GM15510 (cell line): ENCODE measurements around the gene FOXD3.

Experiments
- POLR2A ChIP-seq: IDR thresholded peaks from 3 replicates; pipeline ENCODE4 v1.6.1; 2011; ENCODE audit warnings: borderline replicate concordance; ENCODE audit not compliant: insufficient read length; ENCODE audit errors: extremely low read depth

FOXD3 gene

DNA sequence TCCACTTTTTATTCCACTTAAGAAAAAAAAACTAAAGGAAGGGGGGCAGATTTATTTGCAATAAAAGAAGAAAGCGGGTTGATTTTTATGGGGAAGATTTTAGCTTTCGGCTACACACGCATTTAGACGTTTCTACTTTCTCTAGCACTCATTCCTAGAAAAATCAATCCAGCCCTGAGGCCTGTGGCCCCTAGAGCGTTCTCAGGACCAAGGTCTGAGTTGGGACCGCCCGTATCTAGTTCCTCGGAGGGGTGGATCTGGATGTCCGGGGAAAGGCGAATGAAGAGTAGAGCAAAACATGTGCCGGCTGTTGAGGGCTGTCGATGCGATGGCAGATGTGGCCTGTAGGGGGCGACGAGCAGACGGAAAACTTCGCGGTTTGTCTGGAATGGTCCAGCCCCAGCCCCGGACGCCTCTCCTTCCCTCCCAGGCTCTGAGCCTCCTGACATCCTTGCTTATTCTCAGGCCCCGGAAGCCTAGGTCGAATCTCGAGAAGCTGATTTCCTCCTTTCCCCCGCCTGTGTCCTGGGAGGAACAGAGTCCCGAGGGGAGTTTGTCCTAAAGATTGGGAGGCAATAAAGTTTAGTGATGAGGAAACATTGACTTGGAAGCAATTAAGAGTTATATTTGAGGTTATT lies 5.2 kb downstream of the FOXD3 start:
- no peak for TF ChIP-seq POLR2A

DNA sequence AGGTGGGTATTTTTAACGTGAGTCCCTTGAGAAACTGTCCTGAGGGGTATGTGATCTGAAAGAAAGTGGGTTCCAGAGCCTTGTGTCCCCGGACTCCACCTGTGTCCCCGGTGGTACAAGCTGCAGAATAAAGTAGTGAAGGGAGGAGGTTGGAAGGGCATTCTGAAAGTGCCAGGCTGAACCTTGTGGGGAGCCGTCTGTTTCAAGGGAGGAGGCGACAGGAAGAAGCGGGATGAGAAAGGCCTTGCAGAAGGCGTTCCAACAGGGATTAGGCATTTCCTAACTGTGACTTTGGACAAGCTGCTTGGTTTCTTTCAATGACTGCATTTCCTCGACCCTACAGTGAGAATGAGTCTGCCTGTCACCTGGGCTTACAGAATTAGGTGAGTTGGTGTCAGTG lies 5.8 kb downstream of the FOXD3 start:
- TF ChIP-seq POLR2A, result no peak

DNA sequence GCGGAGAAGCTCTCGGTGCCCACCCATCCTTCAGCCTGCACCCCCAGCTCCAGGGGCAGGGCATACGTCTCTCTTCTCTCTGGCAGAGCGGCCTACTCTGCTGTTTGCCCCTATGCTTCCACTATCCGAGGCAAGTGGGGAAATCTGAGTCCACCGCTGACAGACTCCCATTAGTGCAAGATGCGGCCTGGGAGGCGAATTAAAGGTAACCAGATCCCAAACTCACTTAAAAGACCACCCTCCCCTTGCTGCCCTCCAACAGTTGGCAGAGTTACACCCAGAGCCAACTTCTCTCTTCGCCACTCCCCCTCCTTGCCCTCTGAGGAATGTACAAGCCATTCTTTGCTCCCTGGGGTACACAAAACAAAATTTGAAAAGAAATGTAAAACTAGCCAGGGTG lies 6.4 kb downstream of the FOXD3 start:
- no peak for TF ChIP-seq POLR2A

DNA sequence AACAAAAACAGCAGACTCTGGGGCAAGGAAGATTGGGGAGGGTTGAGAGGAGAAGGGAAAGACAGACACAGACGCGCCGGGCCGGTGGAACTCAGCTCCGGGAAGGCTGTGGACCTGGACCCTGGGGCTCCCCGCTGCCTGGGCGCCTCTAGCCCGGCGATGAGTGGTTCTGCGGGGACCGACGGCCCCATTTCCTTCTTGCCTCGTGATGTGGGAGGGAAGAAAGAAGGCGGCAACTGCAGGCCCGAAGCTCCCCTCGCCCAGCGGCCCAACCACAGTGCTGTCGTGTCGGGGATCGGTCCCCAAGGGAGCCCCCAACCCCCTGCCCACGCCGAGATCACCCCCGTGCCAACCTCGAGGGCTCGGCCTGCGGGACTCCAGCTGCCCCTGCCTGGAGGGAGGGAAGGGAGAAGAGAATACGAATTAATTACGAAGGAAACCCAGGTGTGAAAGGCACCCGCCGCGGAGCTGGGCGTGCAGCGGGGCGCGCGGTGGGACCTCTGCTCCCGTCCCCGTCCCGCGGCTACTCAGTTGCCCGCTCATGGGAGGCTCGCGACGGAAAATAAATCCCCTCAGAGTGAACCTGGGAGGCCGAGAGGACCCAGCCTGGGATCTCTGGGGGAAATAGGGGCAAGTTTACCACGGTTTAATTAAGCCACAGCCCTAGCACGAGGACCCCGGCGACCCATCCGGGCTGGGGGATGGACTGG lies 7.4 kb downstream of the FOXD3 start:
- TF ChIP-seq POLR2A, result no peak

DNA sequence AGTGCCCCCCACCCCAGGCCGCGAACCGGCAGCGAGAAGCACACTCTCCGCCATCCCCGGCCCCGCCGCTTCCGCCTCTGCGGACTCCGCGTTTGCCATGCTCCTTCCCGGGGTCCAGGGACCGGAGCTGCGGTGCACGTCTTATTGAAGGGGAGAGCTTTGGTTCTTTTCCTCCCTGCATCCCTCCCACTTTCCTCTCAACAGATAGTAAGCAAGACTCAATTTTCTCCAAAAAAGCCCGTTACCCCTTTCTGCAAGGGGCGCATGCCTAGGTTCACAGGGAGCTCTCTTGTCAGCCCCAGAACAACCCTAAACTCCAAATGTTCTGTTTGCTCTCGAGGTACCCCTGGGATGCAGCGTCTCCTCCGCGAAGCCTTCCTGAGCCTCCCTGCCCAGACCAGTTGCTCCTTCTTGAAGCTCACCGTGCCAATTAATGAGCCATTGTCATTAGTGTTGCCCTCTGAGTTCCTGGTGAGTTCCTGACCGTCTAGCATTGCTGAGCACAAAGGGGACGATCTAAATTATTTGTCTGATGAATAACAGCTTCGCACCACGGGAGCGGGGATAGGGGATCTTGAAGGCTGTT lies 8.1 kb downstream of the FOXD3 start:
- TF ChIP-seq POLR2A, result no peak

DNA sequence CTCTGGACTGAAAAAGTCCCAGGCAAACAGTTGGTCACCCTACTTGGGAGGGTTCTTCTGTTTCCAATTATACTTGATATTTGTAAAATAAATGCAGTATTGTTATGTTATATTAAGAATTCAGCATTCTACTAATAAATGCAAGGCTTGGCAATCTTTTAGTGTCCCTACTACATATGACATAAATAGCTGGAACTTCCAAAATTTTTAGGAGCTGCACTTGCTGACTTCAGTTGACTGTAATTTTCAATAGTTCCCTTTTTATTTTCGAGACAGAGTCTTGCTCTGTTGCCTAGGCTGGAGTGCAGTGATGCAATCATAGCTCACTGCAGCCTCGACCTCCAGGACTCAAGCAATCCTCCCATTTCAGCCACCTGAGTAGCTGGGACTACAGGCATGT lies 20.0 kb downstream of the FOXD3 start:
- no peak for TF ChIP-seq POLR2A

DNA sequence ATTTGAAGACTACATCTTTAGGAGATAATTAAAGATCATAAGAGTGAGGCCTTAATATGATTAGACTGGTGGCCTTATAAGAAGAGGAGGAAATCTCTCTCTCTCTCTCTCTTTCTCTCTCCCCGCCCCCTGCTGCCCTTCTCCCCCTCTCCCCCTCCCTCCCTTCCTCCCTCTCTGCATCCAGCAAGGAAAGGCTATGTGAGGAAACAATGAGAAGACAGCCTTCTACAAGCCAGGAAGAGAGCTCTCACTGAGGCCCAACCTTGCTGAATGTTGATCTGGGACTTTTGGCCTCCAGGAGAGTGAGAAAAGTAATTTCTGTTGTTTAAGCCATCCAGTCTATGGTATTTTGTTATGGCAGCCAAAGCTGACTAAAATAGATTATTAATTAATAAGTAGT lies 21.6 kb downstream of the FOXD3 start:
- no peak for TF ChIP-seq POLR2A

DNA sequence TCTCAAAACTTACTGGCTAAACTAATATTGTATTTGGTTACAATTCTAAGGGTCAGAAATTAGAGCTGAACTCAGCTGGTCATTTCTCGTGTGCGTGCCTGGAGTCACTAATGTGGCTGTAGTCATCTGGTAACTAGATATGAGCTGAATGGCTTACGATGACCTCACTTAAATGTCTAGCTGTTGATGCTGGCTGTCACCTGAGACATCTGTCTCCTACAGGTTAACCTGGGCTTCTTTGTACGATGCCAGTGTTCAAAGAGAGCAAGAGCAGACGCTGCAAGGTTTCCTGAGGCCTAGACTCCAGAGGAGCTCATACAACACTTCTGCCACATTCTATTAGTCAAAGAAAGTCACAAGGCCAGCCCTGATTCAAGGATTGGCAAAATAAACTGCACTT lies 28.0 kb downstream of the FOXD3 start:
- TF ChIP-seq POLR2A, result no peak

DNA sequence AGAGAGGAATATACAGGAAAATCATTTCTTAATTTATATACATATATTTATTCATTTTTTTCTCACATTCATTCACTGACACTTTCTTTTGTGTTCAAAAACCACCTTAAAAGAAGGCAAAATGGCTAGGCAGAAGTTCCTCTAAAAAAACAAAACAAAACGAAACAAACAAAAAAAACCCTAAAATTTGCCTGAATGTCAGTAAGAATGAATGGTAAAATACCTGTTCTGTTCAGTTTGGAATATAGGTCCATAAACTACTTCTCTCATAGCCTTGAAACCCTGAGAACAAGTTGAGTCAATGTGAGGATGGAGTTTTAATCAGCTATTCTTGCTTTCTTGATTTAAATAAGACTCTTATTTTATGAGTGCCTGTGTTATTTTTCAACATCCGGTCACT lies 30.4 kb downstream of the FOXD3 start:
- TF ChIP-seq POLR2A, result no peak

DNA sequence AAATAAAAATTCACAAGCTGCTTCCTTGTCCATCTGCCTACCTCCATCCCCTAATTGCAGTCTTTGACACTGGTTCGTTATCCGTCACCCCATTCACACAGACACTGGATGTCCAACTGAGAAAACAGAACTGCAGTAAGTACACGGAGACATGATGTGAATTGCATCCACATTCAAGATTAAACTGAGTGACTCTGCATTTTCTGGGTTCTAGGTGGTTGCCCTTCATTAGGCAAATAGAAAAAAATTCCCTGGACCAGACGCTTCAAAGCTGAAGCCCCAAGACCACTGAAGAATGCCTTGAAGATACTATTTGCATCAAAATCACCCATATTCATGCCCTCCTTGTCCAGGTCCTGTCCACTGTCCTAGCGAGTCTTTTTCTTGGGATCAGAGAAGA lies 37.2 kb downstream of the FOXD3 start:
- TF ChIP-seq POLR2A, result no peak

DNA sequence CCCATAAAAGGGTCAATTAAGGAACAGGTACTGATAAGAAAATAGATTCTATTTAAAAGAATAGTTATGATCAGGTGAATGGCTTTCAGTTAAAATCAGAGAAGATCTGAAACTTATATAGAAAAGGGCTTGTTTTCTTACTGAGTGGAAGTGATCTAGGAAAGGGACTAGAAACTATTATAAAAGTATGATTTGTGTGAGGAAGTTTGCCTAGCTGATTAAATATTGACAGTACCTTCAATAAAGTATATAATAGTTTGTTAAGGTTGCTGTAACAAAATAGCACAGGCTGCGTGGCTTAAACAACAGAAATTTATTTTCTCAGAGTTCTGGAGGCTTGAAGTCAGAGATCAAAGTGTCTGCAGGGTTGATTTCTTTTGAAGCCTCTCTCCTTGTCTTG lies 39.7 kb downstream of the FOXD3 start:
- TF ChIP-seq POLR2A, result no peak

DNA sequence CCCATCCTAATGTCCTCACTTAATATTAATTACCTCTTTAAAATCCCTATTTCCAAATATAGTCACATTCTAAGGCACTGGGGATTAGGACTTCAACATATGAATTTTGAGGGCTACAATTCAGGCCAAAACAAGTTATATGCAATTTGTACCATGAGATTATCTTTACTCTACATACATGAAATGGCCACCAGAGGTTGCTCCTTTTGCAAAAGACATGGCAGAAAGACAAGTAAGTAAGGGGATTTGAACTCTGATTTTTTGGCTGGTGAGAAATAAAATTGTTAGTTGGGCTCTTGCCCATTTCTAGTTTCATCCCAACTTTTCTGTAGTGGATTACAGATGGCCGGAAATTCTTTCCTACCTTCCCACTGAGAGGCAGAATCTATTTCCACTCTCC lies 40.2 kb downstream of the FOXD3 start:
- no peak for TF ChIP-seq POLR2A

DNA sequence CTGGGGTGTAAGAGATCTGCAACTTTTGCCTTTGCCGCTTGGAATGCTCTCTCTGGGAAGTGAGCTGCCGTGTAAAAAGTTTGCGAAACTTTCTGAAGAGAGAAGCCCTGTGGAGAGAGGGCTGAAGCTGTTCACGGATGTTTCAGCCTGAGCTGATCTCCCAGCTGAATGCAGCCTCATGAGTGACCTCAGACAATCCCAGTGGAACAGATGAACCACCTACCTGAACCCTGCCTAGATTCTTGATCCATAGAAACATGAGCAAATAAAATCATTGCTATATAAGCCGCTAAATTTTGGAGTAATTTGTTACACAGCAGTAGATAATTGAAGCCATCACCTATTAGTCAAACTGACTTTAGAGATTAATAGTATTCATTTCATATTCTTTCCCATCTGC lies 40.6 kb downstream of the FOXD3 start:
- no peak for TF ChIP-seq POLR2A

DNA sequence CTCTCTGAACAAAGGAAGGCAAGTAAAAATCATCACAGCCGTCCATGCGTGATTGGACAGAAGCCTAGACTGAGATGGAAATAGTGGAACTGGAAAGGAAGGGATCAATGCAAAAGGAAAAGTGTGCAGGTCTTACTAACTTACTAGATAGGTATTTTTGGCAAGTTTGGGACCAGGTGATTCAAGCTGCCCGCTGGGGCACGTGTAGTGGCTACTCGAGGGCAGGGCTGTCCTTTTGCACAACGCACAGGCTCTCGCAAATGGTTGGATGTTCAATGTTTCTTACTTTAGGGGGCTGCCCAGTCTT lies 44.5 kb downstream of the FOXD3 start:
- TF ChIP-seq POLR2A, result no peak

DNA sequence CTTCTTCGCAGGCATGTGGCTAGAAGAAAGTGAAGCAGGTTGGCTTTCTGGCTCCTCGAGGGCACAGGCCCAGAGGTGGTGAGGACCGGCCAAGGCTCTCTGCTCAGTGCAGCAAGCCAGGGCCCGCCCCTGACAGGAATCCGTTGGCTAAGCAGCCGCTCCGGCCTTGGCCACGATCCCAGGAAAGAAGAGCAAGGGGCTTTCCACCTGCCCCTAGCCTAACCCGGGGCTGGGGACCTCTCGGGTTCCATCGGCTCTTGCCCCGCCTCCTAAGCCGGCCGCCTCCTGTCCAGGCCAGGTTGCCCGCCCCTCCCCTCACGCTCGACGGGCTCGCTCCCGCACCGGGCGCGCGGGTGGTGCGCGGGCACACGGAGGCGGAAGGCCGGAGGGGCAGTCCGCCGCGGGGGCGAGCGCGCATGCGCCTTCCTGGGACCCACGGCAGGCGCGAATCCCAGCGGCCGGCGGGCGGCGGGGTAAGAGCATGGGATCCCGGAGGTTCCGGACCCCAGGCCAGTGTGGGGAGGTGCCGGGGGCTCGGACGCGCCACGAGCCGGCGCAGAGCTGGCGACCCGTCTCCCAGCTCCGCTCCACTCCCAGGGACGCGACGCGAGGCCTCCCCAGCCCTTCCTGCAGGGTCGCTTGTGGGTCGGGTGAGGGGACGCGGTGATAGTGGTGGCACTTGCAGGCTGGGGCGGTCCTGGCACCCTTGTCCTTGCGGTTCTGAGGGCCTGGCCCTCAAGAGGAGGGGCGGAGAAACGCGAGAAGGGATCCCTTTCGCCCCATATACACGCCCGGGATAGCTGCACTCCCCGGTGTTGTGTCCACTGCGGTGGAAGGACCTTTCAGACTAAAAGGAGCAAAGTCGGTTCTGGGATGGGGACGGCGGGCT lies 45.1 kb downstream of the FOXD3 start, which contains the start of gene ALG6:
TSS of gene ALG6 (plus strand) at position 413 of the 889 bp plus-strand sequence. CDS start 3,351 bp downstream, outside the sequence.
- TF ChIP-seq POLR2A, result peak; percentile 97
